HEK293 (cell line): Measurements from ENCODE around the gene HP1BP3.

Experiments
- AEBP2 ChIP-seq: fragments of 450-650 bp; formaldehyde crosslinking; IDR thresholded peaks from 2 replicates; pipeline ENCODE4 v1.5.1; 2016; ENCODE audit warnings: missing biosample characterization, missing genetic modification characterization, borderline replicate concordance
- GLIS2 ChIP-seq: fragments of 450-650 bp; formaldehyde crosslinking; IDR thresholded peaks from 2 replicates; pipeline ENCODE4 v1.5.1; 2016; ENCODE audit warnings: missing biosample characterization, missing genetic modification characterization
- HIC1 ChIP-seq: fragments of 450-650 bp; formaldehyde crosslinking; IDR thresholded peaks from 2 replicates; pipeline ENCODE4 v1.5.1; 2016; ENCODE audit warnings: missing biosample characterization, missing genetic modification characterization
- IKZF3 ChIP-seq: fragments of 450-650 bp; IDR thresholded peaks from 2 replicates; pipeline ENCODE4 v1.5.0; 2018; ENCODE audit warnings: missing biosample characterization, mild to moderate bottlenecking, missing genetic modification characterization, moderate library complexity
- SP2 ChIP-seq: fragments of 450-650 bp; formaldehyde crosslinking; IDR thresholded peaks from 2 replicates; pipeline ENCODE4 v1.5.1; 2016; ENCODE audit warnings: missing biosample characterization, missing genetic modification characterization
- ZBTB11 ChIP-seq: fragments of 450-650 bp; formaldehyde crosslinking; conservative IDR thresholded peaks from 2 replicates; pipeline ENCODE4 v1.5.1; 2016; ENCODE audit warnings: low read depth, missing biosample characterization, missing genetic modification characterization
- ZBTB20 ChIP-seq: fragments of 450-650 bp; formaldehyde crosslinking; IDR thresholded peaks from 2 replicates; pipeline ENCODE4 v1.5.1; 2016; ENCODE audit warnings: missing biosample characterization, missing genetic modification characterization
- ZBTB21 ChIP-seq: fragments of 450-650 bp; formaldehyde crosslinking; IDR thresholded peaks from 2 replicates; pipeline ENCODE4 v1.5.1; 2017; ENCODE audit warnings: missing biosample characterization, missing genetic modification characterization
- ZNF274 ChIP-seq, 2 experiments: fragments of 200-500 bp in 1 of 2; fragments of 450-650 bp in 1 of 2; sonication (Bioruptor generic) in 1 of 2; formaldehyde crosslinking in 1 of 2; IDR thresholded peaks; 2 replicates each; pipeline versions ENCODE4 v1.5.1 to v1.6.1; 2014 to 2016; ENCODE audit warnings: borderline replicate concordance in 1 of 2, inconsistent platforms in 1 of 2, low read length in 1 of 2, missing biosample characterization in 1 of 2, missing genetic modification characterization in 1 of 2
- ZNF335 ChIP-seq: fragments of 450-650 bp; formaldehyde crosslinking; conservative IDR thresholded peaks from 2 replicates; pipeline ENCODE4 v1.5.1; 2016; ENCODE audit warnings: missing biosample characterization, missing genetic modification characterization
- ZNF350 ChIP-seq: fragments of 450-650 bp; formaldehyde crosslinking; IDR thresholded peaks from 2 replicates; pipeline ENCODE4 v1.5.0; 2017; ENCODE audit warnings: missing biosample characterization, mild to moderate bottlenecking, missing genetic modification characterization
- ZNF354C ChIP-seq: fragments of 450-650 bp; formaldehyde crosslinking; IDR thresholded peaks from 2 replicates; pipeline ENCODE4 v1.5.1; 2016; ENCODE audit warnings: missing biosample characterization, missing genetic modification characterization, low read depth, borderline replicate concordance
- ZNF501 ChIP-seq: fragments of 450-650 bp; formaldehyde crosslinking; IDR thresholded peaks from 2 replicates; pipeline ENCODE4 v1.5.1; 2016; ENCODE audit warnings: missing biosample characterization, missing genetic modification characterization
- ZNF510 ChIP-seq: fragments of 450-650 bp; formaldehyde crosslinking; IDR thresholded peaks from 2 replicates; pipeline ENCODE4 v1.5.1; 2018; ENCODE audit warnings: mild to moderate bottlenecking, missing genetic modification characterization, missing biosample characterization; ENCODE audit not compliant: insufficient replicate concordance
- ZNF555 ChIP-seq: fragments of 450-650 bp; formaldehyde crosslinking; conservative IDR thresholded peaks from 2 replicates; pipeline ENCODE4 v1.5.1; 2017; ENCODE audit warnings: missing biosample characterization, mild to moderate bottlenecking, missing genetic modification characterization, inconsistent platforms
- ZNF660 ChIP-seq: fragments of 450-650 bp; IDR thresholded peaks from 2 replicates; pipeline ENCODE4 v1.5.1; 2018; ENCODE audit warnings: missing biosample characterization, mild to moderate bottlenecking, missing genetic modification characterization
- ZNF664 ChIP-seq: fragments of 450-650 bp; formaldehyde crosslinking; IDR thresholded peaks from 2 replicates; pipeline ENCODE4 v1.5.1; 2016; ENCODE audit warnings: missing biosample characterization, missing genetic modification characterization
- ZXDB ChIP-seq: fragments of 450-650 bp; formaldehyde crosslinking; IDR thresholded peaks from 2 replicates; pipeline ENCODE4 v1.5.1; 2016; ENCODE audit warnings: missing biosample characterization, missing genetic modification characterization
- TF ChIP-seq, protein P1 (sequence below): fragments of 450-650 bp; formaldehyde crosslinking; IDR thresholded peaks from 2 replicates; pipeline ENCODE4 v1.5.1; 2016; ENCODE audit warnings: missing biosample characterization, missing genetic modification characterization, borderline replicate concordance
- TF ChIP-seq, protein P2 (sequence below): fragments of 450-650 bp; formaldehyde crosslinking; IDR thresholded peaks from 2 replicates; pipeline ENCODE4 v1.5.1; 2016; ENCODE audit warnings: missing biosample characterization, missing genetic modification characterization
- TF ChIP-seq, protein P3 (sequence below): fragments of 450-650 bp; formaldehyde crosslinking; IDR thresholded peaks from 2 replicates; pipeline ENCODE4 v1.5.1; 2016; ENCODE audit warnings: missing biosample characterization, missing genetic modification characterization

The HP1BP3 gene

GRCh38 chr1:20732588-20733359, 54.3 kb downstream of the HP1BP3 start, which contains the start of gene SH2D5 (continued):
- TF ChIP-seq, protein P1, sequence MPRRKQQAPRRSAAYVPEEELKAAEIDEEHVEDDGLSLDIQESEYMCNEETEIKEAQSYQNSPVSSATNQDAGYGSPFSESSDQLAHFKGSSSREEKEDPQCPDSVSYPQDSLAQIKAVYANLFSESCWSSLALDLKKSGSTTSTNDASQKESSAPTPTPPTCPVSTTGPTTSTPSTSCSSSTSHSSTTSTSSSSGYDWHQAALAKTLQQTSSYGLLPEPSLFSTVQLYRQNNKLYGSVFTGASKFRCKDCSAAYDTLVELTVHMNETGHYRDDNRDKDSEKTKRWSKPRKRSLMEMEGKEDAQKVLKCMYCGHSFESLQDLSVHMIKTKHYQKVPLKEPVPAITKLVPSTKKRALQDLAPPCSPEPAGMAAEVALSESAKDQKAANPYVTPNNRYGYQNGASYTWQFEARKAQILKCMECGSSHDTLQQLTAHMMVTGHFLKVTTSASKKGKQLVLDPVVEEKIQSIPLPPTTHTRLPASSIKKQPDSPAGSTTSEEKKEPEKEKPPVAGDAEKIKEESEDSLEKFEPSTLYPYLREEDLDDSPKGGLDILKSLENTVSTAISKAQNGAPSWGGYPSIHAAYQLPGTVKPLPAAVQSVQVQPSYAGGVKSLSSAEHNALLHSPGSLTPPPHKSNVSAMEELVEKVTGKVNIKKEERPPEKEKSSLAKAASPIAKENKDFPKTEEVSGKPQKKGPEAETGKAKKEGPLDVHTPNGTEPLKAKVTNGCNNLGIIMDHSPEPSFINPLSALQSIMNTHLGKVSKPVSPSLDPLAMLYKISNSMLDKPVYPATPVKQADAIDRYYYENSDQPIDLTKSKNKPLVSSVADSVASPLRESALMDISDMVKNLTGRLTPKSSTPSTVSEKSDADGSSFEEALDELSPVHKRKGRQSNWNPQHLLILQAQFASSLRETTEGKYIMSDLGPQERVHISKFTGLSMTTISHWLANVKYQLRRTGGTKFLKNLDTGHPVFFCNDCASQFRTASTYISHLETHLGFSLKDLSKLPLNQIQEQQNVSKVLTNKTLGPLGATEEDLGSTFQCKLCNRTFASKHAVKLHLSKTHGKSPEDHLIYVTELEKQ (tag by site-specific recombination): 0 out of 2 replicates have a peak, but pooled peaks have one; percentile 26
- TF ChIP-seq ZBTB21 (tag by site-specific recombination) (no peak), ZNF664 (no peak), ZNF555 (tag by site-specific recombination) (no peak), AEBP2 (tag by site-specific recombination) (no peak), SP2 (tag by site-specific recombination) (peak; percentile 60), IKZF3 (tag by site-specific recombination) (0 out of 2 replicates have a peak, but pooled peaks have one; percentile 17), ZBTB11 (no peak), ZBTB20 (tag by site-specific recombination) (peak; percentile 99), GLIS2 (peak; percentile 84), ZNF501 (tag by site-specific recombination) (no peak; the same call in 1 of the 2 replicates), HIC1 (tag by site-specific recombination) (peak; percentile 74), ZNF354C (tag by site-specific recombination) (no peak), ZNF274 (IDR thresholded peaks at IDR 0.05; ENCODE audit: low read length) (no peak), ZNF274 (tag by site-specific recombination; IDR thresholded peaks at IDR 0.05; ENCODE audit: borderline replicate concordance) (no peak), ZXDB (tag by site-specific recombination) (peak; percentile 59), ZNF510 (tag by site-specific recombination) (no peak), ZNF335 (tag by site-specific recombination) (peak; percentile 90), ZNF350 (tag by site-specific recombination) (no peak), ZNF660 (tag by site-specific recombination) (no peak; the same call in 1 of the 2 replicates)
- TF ChIP-seq, protein P2, sequence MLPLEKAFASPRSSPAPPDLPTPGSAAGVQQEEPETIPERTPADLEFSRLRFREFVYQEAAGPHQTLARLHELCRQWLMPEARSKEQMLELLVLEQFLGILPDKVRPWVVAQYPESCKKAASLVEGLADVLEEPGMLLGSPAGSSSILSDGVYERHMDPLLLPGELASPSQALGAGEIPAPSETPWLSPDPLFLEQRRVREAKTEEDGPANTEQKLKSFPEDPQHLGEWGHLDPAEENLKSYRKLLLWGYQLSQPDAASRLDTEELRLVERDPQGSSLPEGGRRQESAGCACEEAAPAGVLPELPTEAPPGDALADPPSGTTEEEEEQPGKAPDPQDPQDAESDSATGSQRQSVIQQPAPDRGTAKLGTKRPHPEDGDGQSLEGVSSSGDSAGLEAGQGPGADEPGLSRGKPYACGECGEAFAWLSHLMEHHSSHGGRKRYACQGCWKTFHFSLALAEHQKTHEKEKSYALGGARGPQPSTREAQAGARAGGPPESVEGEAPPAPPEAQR (tag by site-specific recombination): no peak
- TF ChIP-seq, protein P3, sequence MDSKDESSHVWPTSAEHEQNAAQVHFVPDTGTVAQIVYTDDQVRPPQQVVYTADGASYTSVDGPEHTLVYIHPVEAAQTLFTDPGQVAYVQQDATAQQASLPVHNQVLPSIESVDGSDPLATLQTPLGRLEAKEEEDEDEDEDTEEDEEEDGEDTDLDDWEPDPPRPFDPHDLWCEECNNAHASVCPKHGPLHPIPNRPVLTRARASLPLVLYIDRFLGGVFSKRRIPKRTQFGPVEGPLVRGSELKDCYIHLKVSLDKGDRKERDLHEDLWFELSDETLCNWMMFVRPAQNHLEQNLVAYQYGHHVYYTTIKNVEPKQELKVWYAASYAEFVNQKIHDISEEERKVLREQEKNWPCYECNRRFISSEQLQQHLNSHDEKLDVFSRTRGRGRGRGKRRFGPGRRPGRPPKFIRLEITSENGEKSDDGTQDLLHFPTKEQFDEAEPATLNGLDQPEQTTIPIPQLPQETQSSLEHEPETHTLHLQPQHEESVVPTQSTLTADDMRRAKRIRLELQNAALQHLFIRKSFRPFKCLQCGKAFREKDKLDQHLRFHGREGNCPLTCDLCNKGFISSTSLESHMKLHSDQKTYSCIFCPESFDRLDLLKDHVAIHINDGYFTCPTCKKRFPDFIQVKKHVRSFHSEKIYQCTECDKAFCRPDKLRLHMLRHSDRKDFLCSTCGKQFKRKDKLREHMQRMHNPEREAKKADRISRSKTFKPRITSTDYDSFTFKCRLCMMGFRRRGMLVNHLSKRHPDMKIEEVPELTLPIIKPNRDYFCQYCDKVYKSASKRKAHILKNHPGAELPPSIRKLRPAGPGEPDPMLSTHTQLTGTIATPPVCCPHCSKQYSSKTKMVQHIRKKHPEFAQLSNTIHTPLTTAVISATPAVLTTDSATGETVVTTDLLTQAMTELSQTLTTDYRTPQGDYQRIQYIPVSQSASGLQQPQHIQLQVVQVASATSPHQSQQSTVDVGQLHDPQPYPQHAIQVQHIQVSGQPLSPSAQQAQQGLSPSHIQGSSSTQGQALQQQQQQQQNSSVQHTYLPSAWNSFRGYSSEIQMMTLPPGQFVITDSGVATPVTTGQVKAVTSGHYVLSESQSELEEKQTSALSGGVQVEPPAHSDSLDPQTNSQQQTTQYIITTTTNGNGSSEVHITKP (tag by site-specific recombination): peak; percentile 41; the same call in 1 of the 2 replicates
